Esophagus squamous epithelium (tissue), 4 donors: ENCODE measurements around the gene TNFRSF6B.

Experiments used
- POLR2A ChIP-seq, 4 donors: fragments of 450-650 bp; IDR thresholded peaks; one replicate each; pipeline ENCODE4 v1.6.1; 2017; ENCODE audit warnings: antibody characterized with exemption in 4 of 4, mild to moderate bottlenecking in 4 of 4, moderate library complexity in 3 of 4
- TF ChIP-seq, protein P1 (sequence below), 6 experiments: fragments of 450-650 bp in 4 of 6; fragments of 200-600 bp in 2 of 6; sonication (generic) in 2 of 6; IDR thresholded peaks; one replicate each; pipeline ENCODE4 v1.5.1; 2016 to 2019; ENCODE audit warnings: antibody characterized with exemption in 6 of 6, mild to moderate bottlenecking in 4 of 6, moderate library complexity in 4 of 6

GRCh38 chr20:63695424-63696305 lies 787 bp upstream of the TNFRSF6B start:
- TF ChIP-seq, protein P1, sequence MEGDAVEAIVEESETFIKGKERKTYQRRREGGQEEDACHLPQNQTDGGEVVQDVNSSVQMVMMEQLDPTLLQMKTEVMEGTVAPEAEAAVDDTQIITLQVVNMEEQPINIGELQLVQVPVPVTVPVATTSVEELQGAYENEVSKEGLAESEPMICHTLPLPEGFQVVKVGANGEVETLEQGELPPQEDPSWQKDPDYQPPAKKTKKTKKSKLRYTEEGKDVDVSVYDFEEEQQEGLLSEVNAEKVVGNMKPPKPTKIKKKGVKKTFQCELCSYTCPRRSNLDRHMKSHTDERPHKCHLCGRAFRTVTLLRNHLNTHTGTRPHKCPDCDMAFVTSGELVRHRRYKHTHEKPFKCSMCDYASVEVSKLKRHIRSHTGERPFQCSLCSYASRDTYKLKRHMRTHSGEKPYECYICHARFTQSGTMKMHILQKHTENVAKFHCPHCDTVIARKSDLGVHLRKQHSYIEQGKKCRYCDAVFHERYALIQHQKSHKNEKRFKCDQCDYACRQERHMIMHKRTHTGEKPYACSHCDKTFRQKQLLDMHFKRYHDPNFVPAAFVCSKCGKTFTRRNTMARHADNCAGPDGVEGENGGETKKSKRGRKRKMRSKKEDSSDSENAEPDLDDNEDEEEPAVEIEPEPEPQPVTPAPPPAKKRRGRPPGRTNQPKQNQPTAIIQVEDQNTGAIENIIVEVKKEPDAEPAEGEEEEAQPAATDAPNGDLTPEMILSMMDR (IDR thresholded peaks at IDR 0.05) = no peak
- no peak for TF ChIP-seq POLR2A (IDR thresholded peaks at IDR 0.05)
